Measurements from ENCODE around the gene PSAT1. TPM values are rescaled to one million over a fixed set of nuclear protein-coding genes. Genes with fewer than 3 reads are reported as not detected.

Gene PSAT1
- total and polyA plus RNA-seq, 3 donors from 2014 or later = 29.6 to 44.8 (median 39.9) TPM

DNA sequence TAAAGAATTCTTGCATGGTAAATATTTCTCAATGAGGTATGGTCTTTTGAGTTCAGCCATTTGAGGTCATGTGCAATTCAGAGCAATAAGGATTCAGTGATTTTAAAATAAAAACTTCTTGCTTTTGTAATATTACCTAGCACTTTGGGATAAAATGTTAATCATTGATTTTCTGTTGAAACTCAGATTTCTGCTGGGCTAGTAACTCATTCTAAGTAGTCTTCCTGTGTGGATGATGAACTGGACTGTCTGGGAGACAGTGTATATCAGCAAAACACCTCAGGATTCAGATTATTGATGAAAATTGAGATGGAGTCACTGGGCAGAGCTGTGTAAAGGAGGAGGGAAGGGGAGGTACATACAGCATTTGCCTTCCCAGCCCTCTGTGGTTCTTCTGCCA is 10.8 kb upstream of the PSAT1 start:
- Histone ChIP-seq H3K4me3 (no peak overlapping the region), H3K9me3 (no peaks in the 10 kb centered on the region), H3K27me3 (no peaks in the 10 kb centered on the region), H3K27ac (no peak overlapping the region), H3K36me3 (ENCODE audit: low read depth, missing control alignments) (no peaks in the 10 kb centered on the region), H3K4me1 (peaks cover 3% of the 10 kb centered on the region)
- TF ChIP-seq, protein P1, sequence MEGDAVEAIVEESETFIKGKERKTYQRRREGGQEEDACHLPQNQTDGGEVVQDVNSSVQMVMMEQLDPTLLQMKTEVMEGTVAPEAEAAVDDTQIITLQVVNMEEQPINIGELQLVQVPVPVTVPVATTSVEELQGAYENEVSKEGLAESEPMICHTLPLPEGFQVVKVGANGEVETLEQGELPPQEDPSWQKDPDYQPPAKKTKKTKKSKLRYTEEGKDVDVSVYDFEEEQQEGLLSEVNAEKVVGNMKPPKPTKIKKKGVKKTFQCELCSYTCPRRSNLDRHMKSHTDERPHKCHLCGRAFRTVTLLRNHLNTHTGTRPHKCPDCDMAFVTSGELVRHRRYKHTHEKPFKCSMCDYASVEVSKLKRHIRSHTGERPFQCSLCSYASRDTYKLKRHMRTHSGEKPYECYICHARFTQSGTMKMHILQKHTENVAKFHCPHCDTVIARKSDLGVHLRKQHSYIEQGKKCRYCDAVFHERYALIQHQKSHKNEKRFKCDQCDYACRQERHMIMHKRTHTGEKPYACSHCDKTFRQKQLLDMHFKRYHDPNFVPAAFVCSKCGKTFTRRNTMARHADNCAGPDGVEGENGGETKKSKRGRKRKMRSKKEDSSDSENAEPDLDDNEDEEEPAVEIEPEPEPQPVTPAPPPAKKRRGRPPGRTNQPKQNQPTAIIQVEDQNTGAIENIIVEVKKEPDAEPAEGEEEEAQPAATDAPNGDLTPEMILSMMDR (IDR thresholded peaks at IDR 0.05) = no peak
- no peak for TF ChIP-seq POLR2A (IDR thresholded peaks at IDR 0.05)
- DNase-seq = no peak
- intact Hi-C loops (cut with DNase I; ENCODE audit: low total_unique reads) = no loop called here

DNA sequence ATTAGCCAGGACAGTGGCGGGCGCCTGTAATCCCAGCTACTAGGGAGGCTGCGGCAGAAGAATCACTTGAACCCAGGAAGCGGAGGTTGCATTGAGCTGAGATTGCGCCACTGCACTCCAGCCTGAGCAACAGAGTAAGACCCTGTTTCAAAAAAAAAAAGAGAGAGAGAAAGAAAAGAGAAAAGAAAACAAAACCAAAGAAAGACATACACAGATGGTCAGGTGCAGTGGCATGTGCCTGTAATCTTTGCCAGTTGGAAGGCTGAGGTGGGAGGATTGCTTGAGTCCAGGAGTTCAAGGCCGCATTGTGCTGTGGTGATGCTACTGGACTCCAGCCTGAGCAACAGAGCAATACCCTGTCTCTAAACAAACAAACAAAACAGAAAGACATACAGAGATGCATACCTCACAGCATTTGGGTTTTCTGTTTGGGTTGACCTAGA is 10.0 kb upstream of the PSAT1 start:
- Histone ChIP-seq H3K27me3 (no peaks in the 10 kb centered on the region), H3K4me3 (no peak overlapping the region), H3K27ac (no peak overlapping the region), H3K9me3 (no peaks in the 10 kb centered on the region), H3K36me3 (ENCODE audit: low read depth, missing control alignments) (no peaks in the 10 kb centered on the region), H3K4me1 (no peaks in the 10 kb centered on the region)
- DNase-seq = peak; percentile 52
- WGBS, 2 donors = 88 to 92% methylated on average over 6 of the region's 6 CpGs
- TF ChIP-seq, protein P1 (IDR thresholded peaks at IDR 0.05) = no peak
- TF ChIP-seq POLR2A (IDR thresholded peaks at IDR 0.05) = no peak
- intact Hi-C loops (cut with DNase I; ENCODE audit: low total_unique reads) = no loop called here

DNA sequence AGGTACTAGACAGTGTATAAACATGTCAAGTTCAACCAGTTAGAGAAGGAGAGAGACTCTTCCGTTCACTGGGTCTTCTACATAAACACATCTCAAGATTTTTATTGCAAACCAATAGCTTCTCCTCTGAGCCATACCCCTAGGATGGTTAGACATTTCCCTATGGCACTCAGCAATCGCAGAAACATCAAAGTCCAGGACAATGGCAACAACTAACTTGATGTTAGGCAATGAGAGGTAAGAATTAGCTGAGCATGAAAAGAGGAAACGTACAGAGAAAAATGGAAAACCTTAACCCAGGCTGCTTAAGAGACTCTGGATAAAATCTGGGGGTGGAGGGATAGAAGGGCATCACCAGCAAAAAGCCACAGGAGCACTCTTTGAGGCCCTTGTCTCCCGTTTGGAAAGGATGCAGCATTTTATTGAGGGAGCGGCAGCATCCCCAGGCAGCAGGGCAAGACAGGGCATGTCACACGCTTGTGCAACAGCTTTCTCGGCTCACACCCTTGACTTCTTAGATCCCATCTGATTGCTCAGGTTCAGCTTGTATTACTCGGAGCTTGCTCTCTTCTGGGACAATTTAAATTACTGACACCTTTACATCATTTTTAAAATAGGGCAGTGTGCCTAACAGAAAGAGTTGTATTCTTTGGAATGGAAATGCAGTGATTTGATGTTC is 8.6 kb upstream of the PSAT1 start:
- TF ChIP-seq, protein P1 (IDR thresholded peaks at IDR 0.05) = no peak
- no peak for TF ChIP-seq POLR2A (IDR thresholded peaks at IDR 0.05)
- Histone ChIP-seq H3K27me3 (no peaks in the 10 kb centered on the region), H3K4me1 (no peaks in the 10 kb centered on the region), H3K4me3 (no peak overlapping the region), H3K36me3 (ENCODE audit: low read depth, missing control alignments) (no peaks in the 10 kb centered on the region), H3K9me3 (no peaks in the 10 kb centered on the region), H3K27ac (no peak overlapping the region)
- 88 to 93% methylated on average over 8 of the region's 8 CpGs for WGBS, 2 donors
- no peak for DNase-seq
- intact Hi-C loops (cut with DNase I; ENCODE audit: low total_unique reads) = no loop called here

DNA sequence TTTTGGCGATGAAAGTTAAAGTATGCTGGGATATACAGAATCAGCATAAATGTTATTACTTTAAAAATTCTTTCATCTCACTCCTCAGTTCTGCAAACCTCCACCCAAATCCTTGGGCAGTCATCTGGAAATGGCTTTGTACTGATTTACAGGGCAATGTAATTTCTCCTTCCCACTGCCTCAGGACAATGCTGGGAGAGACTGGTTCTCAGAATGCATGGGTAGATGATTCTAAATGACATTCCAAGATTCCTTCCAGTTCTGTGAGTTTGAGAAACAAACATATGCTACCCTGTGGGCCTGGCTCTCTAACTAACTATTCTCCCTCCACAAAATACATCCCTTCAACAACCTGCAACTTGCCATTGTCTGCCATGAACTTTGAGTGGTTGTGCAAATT is 7.5 kb upstream of the PSAT1 start:
- 90 to 100% methylated on average over 1 of the region's 1 CpG for WGBS, 2 donors
- no peak for DNase-seq
- intact Hi-C loops (cut with DNase I; ENCODE audit: low total_unique reads) = no loop called here
- H3K27ac ChIP-seq = no peak overlapping the region
- no peaks in the 10 kb centered on the region for H3K27me3 ChIP-seq
- TF ChIP-seq, protein P1 (IDR thresholded peaks at IDR 0.05) = no peak
- TF ChIP-seq POLR2A (IDR thresholded peaks at IDR 0.05) = no peak
- no peaks in the 10 kb centered on the region for H3K36me3 ChIP-seq (ENCODE audit: low read depth, missing control alignments)
- no peak overlapping the region for H3K4me3 ChIP-seq
- no peaks in the 10 kb centered on the region for H3K9me3 ChIP-seq
- no peaks in the 10 kb centered on the region for H3K4me1 ChIP-seq

Data from testis (tissue), 3 donors.